Common myeloid progenitor, CD34-positive (primary cell): ENCODE results near the gene KLHL25.

Experiments
- CTCF ChIA-PET: fragments of 350-600 bp; sonication (Branson Sonifier 250); formaldehyde crosslinking; loops from one replicate; lab custom pipeline; 2021; ENCODE audit warnings: antibody characterized with exemption; lab: Charles Lee
- POLR2A ChIA-PET: fragments of 350-600 bp; sonication (Branson Sonifier 250); formaldehyde crosslinking; loops from one replicate; lab custom pipeline; 2021; ENCODE audit warnings: antibody characterized with exemption; lab: Charles Lee
- DNase-seq, 3 donors: peaks; one replicate each; pipeline versions ENCODE4 v3.0.0 to v3.0.0-alpha.2; 2013
- H3K27ac ChIP-seq, 2 experiments: 1 replicate in 1 of 2; 2 replicates in 1 of 2; pipeline ENCODE4 v1.7.0; 2013; ENCODE audit warnings: inconsistent platforms in 2 of 2, low read length in 2 of 2, mild to moderate bottlenecking in 2 of 2, low read depth in 1 of 2, moderate library complexity in 1 of 2; ENCODE audit not compliant: severe bottlenecking in 2 of 2, insufficient read depth in 1 of 2, poor library complexity in 1 of 2
- H3K27me3 ChIP-seq, 5 experiments: replicated peaks in 2 of 5; 1 replicate in 3 of 5; 2 replicates in 2 of 5; pipeline versions ENCODE4 v1.6.1 to v1.7.0; 2013; ENCODE audit warnings: low read length in 4 of 5, mild to moderate bottlenecking in 2 of 5, moderate library complexity in 2 of 5, inconsistent platforms in 1 of 5; ENCODE audit not compliant: insufficient read depth in 5 of 5, control insufficient read depth in 4 of 5
- H3K36me3 ChIP-seq, 4 experiments: 1 replicate in 2 of 4; 2 replicates in 2 of 4; pipeline versions ENCODE4 v1.6.1 to v1.7.0; 2013; ENCODE audit warnings: low read length in 3 of 4, control low read depth in 1 of 4, mild to moderate bottlenecking in 1 of 4; ENCODE audit not compliant: control insufficient read depth in 4 of 4, insufficient read depth in 4 of 4
- H3K4me1 ChIP-seq, 4 experiments: 1 replicate in 3 of 4; 2 replicates in 1 of 4; pipeline versions ENCODE4 v1.6.1 to v1.7.1; 2013; ENCODE audit warnings: low read length in 3 of 4, mild to moderate bottlenecking in 3 of 4, control low read depth in 1 of 4, inconsistent platforms in 1 of 4, moderate library complexity in 1 of 4; ENCODE audit not compliant: control insufficient read depth in 4 of 4, insufficient read depth in 4 of 4; ENCODE audit errors: control extremely low read depth in 1 of 4
- H3K4me3 ChIP-seq, 7 experiments: 1 replicate in 4 of 7; 2 replicates in 3 of 7; pipeline versions ENCODE4 v1.5.1 to v1.7.0; 2013; ENCODE audit warnings: mild to moderate bottlenecking in 7 of 7, low read length in 6 of 7, moderate library complexity in 6 of 7, inconsistent platforms in 2 of 7, low read depth in 2 of 7, control low read depth in 1 of 7; ENCODE audit not compliant: insufficient read depth in 4 of 7, control insufficient read depth in 1 of 7; ENCODE audit errors: extremely low read depth in 1 of 7
- H3K9me3 ChIP-seq, 5 experiments: 1 replicate in 4 of 5; 2 replicates in 1 of 5; pipeline versions ENCODE4 v1.6.1 to v1.7.1; 2013; ENCODE audit warnings: low read length in 4 of 5, mild to moderate bottlenecking in 2 of 5, inconsistent platforms in 1 of 5, low read depth in 1 of 5, moderate library complexity in 1 of 5; ENCODE audit not compliant: control insufficient read depth in 4 of 5, insufficient read depth in 2 of 5; ENCODE audit errors: control extremely low read depth in 1 of 5
- WGBS: methylation state at CpG from one replicate; pipeline ENCODE4 v1.1.5; 2013; ENCODE audit not compliant: insufficient coverage; 5-methylcytosine and 5-hydroxymethylcytosine counted together

KLHL25 gene

GRCh38 chr15:85727068-85727467, 67.7 kb downstream of the KLHL25 start:
- H3K27me3 ChIP-seq, result no peaks in the 10 kb centered on the region
- no peak for DNase-seq
- POLR2A ChIA-PET, result no interaction called here
- no peaks in the 10 kb centered on the region for H3K9me3 ChIP-seq
- H3K4me3 ChIP-seq, result no peak overlapping the region
- no peak overlapping the region for H3K27ac ChIP-seq
- CTCF ChIA-PET, result interaction anchor here (2.4 to 3.6 kb wide), 2 partner anchors 13 to 113 kb away, joined by 7 to 28 read pairs; no protein-coding TSS in a partner anchor
- no peaks in the 10 kb centered on the region for H3K4me1 ChIP-seq
- peaks cover 37 to 95% (median 69%) of the 10 kb centered on the region in 4 experiments for H3K36me3 ChIP-seq
- 100% methylated on average over 1 of the region's 2 CpGs for WGBS

GRCh38 chr15:85726454-85726853, 68.3 kb downstream of the KLHL25 start:
- Histone ChIP-seq H3K4me1 (no peaks in the 10 kb centered on the region), H3K27me3 (no peaks in the 10 kb centered on the region), H3K4me3 (no peak overlapping the region), H3K9me3 (no peaks in the 10 kb centered on the region), H3K27ac (no peak overlapping the region), H3K36me3 (peaks cover 42 to 95% (median 68%) of the 10 kb centered on the region in 4 experiments)
- no CpG with 5 or more reads among the region's 2 CpGs for WGBS
- DNase-seq, result no peak
- CTCF ChIA-PET, result no interaction called here
- POLR2A ChIA-PET, result no interaction called here

GRCh38 chr15:85725564-85725963, 69.2 kb downstream of the KLHL25 start:
- no peaks in the 10 kb centered on the region for H3K9me3 ChIP-seq
- H3K27me3 ChIP-seq, result no peaks in the 10 kb centered on the region
- POLR2A ChIA-PET, result interaction anchor here (0.6 kb wide), 1 partner anchor 110 kb away, joined by 3 read pairs; no protein-coding TSS in a partner anchor
- CTCF ChIA-PET, result interaction anchor here (1.2 to 1.6 kb wide), 3 partner anchors 12 to 115 kb away, joined by 3 to 4 read pairs (median 4); no protein-coding TSS in a partner anchor
- H3K36me3 ChIP-seq, result peaks cover 45 to 97% (median 73%) of the 10 kb centered on the region in 4 experiments
- DNase-seq, result no peak
- H3K4me3 ChIP-seq, result no peak overlapping the region
- H3K4me1 ChIP-seq, result no peaks in the 10 kb centered on the region
- no peak overlapping the region for H3K27ac ChIP-seq
- WGBS, result 100% methylated on average over 2 of the region's 4 CpGs

GRCh38 chr15:85725019-85725418, 69.7 kb downstream of the KLHL25 start:
- no peak for DNase-seq
- H3K27ac ChIP-seq, result no peak overlapping the region
- WGBS, result 100% methylated on average over 1 of the region's 3 CpGs
- ChIA-PET POLR2A (no interaction called here), CTCF (interaction anchor here (0.7 to 1.6 kb wide), 4 partner anchors 12 to 116 kb away, joined by 3 to 4 read pairs (median 4); no protein-coding TSS in a partner anchor)
- peaks cover 46 to 97% (median 76%) of the 10 kb centered on the region in 4 experiments for H3K36me3 ChIP-seq
- no peaks in the 10 kb centered on the region for H3K9me3 ChIP-seq
- no peak overlapping the region for H3K4me3 ChIP-seq
- H3K27me3 ChIP-seq, result no peaks in the 10 kb centered on the region
- no peaks in the 10 kb centered on the region for H3K4me1 ChIP-seq

- CTCF ChIA-PET, result interaction anchor here (0.7 to 1.6 kb wide), 4 partner anchors 12 to 117 kb away, joined by 3 to 4 read pairs (median 4); no protein-coding TSS in a partner anchor
- H3K27ac ChIP-seq, result peak overlapping the region in 1 of 2 experiments; percentile 2
- 76% methylated on average over 7 of the region's 10 CpGs for WGBS
Measured at GRCh38 chr15:85723960-85724945, 70.5 kb downstream of the KLHL25 start.

GRCh38 chr15:85722374-85723152, 72.2 kb downstream of the KLHL25 start:
- no peak overlapping the region for H3K27ac ChIP-seq
- ChIA-PET CTCF (interaction anchor here (1.2 to 1.3 kb wide), 2 partner anchors 10 to 118 kb away, joined by 3 to 4 read pairs; no protein-coding TSS in a partner anchor), POLR2A (no interaction called here)
- no peak for DNase-seq
- peaks cover 42 to 97% (median 76%) of the 10 kb centered on the region in 4 experiments for H3K36me3 ChIP-seq
- H3K4me3 ChIP-seq, result no peak overlapping the region
- H3K27me3 ChIP-seq, result no peaks in the 10 kb centered on the region
- H3K9me3 ChIP-seq, result no peaks in the 10 kb centered on the region
- no peaks in the 10 kb centered on the region for H3K4me1 ChIP-seq
- WGBS, result no CpG with 5 or more reads among the region's 1 CpG

More at GRCh38 chr15:85723960-85724945, 70.5 kb downstream of the KLHL25 start:
- Histone ChIP-seq H3K27me3 (no peaks in the 10 kb centered on the region), H3K4me3 (no peak overlapping the region), H3K4me1 (no peaks in the 10 kb centered on the region), H3K9me3 (no peaks in the 10 kb centered on the region), H3K36me3 (peaks cover 44 to 97% (median 76%) of the 10 kb centered on the region in 4 experiments)
- POLR2A ChIA-PET, result no interaction called here
- no peak for DNase-seq
